LoVo (cell line): Measurements from ENCODE around the gene CMTM8.

Experiments used
- DNase-seq: peaks from one replicate; pipeline ENCODE4 v3.0.0-alpha.2; 2016; ENCODE audit warnings: low spot score

The CMTM8 gene

DNA sequence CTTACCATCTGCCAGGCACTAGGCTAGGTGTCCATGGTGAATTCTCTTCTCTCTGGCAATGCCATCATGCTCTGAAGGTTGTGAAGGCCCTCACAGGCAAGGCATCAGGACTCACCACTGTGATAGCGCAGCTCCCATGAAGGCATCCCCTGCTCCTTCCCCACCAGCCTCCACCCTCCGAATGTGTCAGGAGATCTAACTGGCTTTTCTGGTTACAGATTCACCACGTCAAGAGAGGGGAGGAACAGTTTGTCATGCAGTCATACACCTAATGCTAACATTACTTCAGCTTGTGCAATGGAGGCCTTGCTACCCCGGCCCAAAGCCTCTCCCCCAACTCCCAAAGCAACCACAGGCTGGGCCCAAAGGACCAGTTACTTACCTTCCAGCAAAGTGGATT is 8.9 kb upstream of the CMTM8 start:
- DNase-seq: no peak

DNA sequence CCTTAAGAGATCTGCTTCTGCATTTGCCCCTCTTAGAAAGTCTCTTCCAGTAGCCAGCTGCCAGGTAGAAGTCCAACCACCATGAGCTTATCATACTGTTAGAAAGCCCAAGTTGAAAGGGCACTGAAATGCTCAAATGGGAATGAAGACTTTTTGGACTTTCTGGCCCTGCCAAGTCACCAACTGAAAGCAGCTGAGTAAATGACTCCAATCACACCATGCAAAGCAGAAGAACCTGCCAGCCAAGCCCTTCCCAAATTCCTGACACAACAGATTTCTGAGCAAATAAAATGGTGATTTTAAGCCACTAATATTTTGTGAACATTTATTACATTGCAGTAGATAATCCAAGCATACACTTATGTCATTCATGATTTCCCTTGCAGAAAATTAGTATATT is 2.1 kb upstream of the CMTM8 start:
- no peak for DNase-seq

DNA sequence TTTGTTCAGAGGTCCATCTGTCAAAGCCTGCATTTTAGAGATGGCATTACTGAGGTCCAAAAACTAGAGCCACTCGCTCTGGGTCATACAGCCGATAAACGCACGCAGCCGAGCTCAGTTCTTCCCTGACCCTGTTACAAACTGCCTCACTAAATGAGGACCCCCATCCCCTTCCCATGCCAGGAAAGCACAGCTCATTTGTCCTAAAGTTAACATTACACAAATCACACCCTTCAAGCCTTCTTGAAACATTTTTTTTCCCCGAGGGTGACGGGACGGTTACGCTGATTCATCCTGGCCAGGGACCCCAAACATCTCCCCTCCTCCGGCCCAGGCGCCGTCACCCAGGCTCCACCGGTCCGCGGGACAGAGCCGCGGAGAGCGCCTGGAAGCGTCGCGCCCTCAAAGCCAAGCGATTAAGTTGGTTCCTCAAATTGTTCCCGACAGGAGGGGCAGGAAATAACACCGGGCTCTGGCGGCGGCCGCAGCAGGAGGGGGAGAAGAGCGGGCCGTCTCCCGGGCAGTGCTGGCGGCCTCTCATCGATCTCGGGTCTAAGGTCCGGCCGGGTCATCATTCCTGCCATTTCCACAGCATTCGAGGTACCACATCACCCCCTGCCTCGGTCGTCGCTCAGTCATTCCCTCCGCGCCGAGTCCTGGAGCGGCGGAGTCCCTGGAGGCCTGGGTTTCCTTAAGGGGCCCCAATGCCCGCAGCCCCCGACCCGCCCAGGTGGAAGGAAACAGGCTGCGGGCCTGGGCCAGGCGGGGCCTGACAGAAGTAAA is 619 bp upstream of the CMTM8 start:
- peak; percentile 34 for DNase-seq

- DNase-seq: peak; percentile 69
Measured at GRCh38 chr3:32239307-32240158, 1.1 kb downstream of the CMTM8 start.

DNA sequence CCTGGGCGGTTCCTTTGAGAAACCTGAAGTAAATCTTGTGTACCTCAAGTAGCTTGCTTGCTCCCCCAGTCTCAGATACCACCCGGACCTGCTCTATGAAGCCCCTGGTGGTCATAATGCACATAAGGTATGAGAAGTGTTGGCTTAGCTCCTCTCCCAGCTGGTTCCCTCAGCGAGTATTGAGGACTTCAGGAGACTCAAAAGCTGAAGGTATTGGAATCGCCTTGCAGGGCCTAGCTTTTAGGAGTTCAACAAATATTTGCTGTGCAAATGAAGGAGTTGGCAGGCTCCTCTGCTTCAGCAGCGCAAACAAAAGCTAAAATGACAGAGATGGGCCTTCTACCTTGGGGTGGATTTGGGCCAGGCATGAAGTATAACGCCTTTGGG is 1.7 kb downstream of the CMTM8 start:
- DNase-seq: peak; percentile 38

DNA sequence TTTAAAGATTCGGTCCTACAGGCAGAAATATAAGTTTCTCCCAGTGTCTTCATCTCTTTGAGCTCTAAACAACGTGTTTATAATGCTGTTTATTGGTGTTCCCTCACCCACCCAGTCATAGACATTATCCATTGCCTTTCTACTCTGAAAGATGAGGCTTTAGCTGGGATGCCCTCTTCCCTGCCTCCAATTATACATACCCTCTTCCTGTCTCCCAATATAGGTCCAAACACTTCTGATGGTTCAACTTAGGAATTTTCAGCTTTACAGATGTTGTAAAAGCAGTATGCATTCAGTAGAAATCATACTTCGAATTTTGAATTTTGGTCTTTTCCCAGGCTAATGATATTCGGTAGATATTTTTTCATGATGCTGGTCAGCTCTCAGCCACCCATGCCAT is 2.6 kb downstream of the CMTM8 start:
- no peak for DNase-seq

GRCh38 chr3:32243519-32243918 is 5.0 kb downstream of the CMTM8 start:
- DNase-seq: no peak

DNA sequence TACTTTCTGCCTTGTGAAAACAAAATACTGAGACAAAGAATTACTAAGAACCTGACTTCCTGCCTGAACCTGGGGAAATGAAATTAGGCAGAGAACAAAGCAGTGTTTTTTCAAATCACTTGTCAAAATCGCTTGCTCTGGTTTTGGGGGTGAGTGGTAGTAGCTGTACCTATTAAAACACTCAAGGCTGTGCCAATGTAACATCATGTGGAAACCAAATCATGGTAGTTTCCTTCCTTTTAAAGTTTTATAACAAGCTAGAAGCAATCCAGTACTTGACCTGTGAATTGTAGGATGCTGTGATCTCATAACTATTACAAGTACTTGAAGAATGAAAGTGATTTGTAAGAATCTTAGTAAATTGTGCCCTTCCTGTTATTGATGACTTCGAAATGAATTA is 6.7 kb downstream of the CMTM8 start:
- no peak for DNase-seq

- DNase-seq: no peak
Measured at GRCh38 chr3:32246079-32246675, 7.7 kb downstream of the CMTM8 start.

- peak; percentile 55 for DNase-seq
Measured at GRCh38 chr3:32249184-32249782, 10.8 kb downstream of the CMTM8 start.

- no peak for DNase-seq
Measured at GRCh38 chr3:32254268-32254667, 15.8 kb downstream of the CMTM8 start.

DNA sequence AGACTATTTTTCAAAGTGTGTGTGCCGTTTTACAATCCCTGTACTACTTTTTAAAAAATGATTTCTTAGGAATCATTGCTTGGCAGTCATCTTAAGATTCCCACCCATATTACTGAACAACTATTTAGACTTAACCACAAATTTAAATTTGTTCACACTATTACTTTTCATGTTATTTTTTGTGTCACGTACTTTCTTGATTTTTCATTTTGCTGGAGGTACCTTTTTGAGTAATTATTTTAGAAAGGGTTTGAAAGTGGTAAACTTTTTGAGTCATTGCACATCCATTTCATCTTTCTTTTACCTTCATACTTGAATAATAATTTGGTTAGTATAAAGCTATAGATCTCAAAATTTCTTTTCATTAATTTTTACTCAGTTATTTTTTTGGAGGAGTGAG is 16.9 kb downstream of the CMTM8 start:
- DNase-seq: no peak

- no peak for DNase-seq
Measured at GRCh38 chr3:32256206-32256605, 17.7 kb downstream of the CMTM8 start.

DNA sequence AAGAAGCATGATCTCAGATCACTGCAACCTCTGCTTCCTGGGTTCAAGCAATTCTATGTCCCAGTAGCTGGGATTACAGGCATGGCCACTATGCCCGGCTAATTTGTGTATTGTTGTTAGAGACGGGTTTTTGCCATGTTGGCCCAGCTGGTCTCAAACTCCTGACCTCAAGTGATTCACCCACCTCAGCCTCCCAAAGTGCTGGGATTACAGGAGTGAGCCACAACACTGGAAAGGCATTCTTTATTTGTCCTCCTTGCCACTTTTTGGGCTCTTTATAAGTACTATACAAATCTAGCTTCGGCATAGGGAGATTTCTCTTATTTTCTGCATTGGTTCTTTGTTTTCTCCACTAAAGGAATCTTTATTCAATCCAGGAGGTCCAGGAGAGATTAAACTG is 18.6 kb downstream of the CMTM8 start:
- no peak for DNase-seq

- no peak for DNase-seq
Measured at GRCh38 chr3:32257641-32258438, 19.4 kb downstream of the CMTM8 start.

- DNase-seq: no peak
Measured at GRCh38 chr3:32258869-32259268, 20.4 kb downstream of the CMTM8 start.

- DNase-seq: no peak
Measured at GRCh38 chr3:32261545-32261944, 23.1 kb downstream of the CMTM8 start.

DNA sequence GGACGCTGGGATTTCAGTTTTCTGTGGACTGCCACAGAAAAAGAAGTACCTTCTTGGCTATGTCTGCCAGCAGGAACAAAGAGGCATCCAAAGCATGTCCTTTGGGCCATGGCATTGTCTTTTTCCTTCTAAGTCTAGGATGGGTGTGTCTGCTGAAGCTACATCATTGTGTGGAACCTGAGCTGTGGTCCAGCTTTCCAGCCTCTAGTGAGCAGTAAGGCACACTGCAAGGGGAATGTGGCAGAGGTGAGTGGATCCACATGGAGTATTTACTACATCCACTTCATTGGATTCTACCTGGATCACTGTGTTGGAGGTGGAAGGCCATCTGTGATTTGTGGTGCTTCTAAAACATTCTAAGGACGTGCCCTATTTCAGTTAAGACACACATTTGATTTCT is 23.7 kb downstream of the CMTM8 start:
- no peak for DNase-seq

DNA sequence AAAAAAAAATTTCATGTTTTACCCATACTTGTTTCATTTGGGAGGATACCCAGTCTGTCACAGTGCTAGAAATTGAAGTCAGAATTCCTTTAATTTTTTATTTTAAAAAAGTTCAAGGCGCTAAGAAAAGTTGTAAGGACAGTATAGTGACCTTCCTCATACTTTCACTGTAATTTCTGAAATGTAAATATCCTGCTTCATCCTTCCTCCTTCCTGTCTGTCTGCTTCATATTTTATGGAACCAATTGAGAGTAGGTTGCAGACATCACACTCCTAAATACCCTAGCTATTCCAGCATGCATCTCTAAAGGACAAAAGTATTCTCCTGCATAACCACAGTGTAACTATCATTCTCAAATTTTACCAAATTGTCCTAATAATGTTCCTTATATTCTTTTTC is 35.8 kb downstream of the CMTM8 start:
- DNase-seq: no peak

DNA sequence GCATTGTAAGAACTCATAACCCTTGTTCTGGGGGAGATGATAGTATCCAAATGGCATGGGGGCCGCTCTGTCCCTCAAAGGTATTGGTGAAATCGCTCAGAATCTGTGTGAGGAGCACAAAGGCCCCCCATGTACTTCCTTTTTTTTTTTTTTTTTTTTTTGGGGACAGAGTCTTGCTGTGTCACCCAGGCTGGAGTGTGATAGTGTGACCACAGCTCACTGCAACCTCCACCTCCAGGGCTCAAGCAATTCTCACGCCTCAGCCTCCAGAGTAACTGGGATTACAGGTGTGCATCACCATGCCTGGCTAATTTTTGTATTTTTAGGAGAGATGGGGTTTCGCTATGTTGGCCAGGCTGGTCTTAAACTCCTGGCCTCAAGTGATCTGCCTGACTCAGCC is 37.0 kb downstream of the CMTM8 start:
- no peak for DNase-seq

DNA sequence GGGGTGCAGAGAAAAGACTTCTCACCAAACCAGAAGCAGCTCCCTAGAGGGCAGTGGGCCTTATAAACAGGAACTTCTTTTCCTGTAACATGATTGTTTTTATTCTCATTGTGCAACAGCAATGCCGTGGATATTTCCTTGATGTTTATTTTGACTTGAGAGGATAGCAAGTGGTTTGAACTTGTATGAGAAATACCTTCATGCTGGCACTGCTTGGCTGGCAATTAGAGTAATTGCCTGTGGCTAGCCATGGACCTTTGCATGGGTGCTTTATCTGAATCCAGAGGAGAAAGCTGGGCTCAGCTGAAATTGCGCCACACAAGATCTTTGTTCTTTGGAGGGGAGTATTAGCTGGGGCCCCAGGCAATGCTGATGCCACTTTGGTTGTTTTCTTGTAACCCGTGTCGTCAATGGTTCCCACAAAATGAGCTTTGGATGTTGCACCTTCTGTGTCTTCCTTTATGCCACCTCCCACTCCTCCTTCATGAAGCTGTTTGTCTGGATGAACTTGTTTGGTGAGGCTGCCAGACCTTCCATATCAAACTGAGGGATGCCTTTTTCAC is 37.9 kb downstream of the CMTM8 start:
- DNase-seq: no peak

- no peak for DNase-seq
Measured at GRCh38 chr3:32278714-32279113, 40.2 kb downstream of the CMTM8 start.
